Muscle of leg (tissue), 11 donors: ENCODE data around the gene FGGY. TPM values are rescaled to one million over a fixed set of nuclear protein-coding genes. Genes with fewer than 3 reads are reported as not detected.

Experiments
- DNase-seq: peaks from one replicate; pipeline ENCODE4 v3.0.0; 2013
- H3K27ac ChIP-seq: one replicate; pipeline ENCODE4 v1.5.1; 2013; ENCODE audit warnings: mild to moderate bottlenecking, low read length, control low read depth
- H3K27me3 ChIP-seq: one replicate; pipeline ENCODE4 v1.6.1; 2013; ENCODE audit warnings: low read length; ENCODE audit not compliant: control insufficient read depth, insufficient read depth
- H3K36me3 ChIP-seq: one replicate; pipeline ENCODE4 v1.6.1; 2013; ENCODE audit warnings: low read length; ENCODE audit not compliant: control insufficient read depth, insufficient read depth
- H3K4me1 ChIP-seq: one replicate; pipeline ENCODE4 v1.6.1; 2013; ENCODE audit warnings: low read length; ENCODE audit not compliant: control insufficient read depth, insufficient read depth
- H3K4me3 ChIP-seq: one replicate; pipeline ENCODE4 v1.5.1; 2013; ENCODE audit warnings: low read length, control low read depth
- H3K9me3 ChIP-seq: replicated peaks from 2 replicates; pipeline ENCODE4 v1.6.1; 2013; ENCODE audit warnings: low read depth, low read length; ENCODE audit not compliant: control insufficient read depth
- WGBS: methylation state at CpG from one replicate; pipeline ENCODE4 v1.1.5; 2013; ENCODE audit warnings: missing lambda C conversion rate; ENCODE audit not compliant: insufficient coverage; 5-methylcytosine and 5-hydroxymethylcytosine counted together
- polyA plus RNA-seq, 8 donors: library from polyadenylated mRNA; unstranded; fragments of 120-200 nt; gene quantifications; one replicate each; pipeline versions ENCODE4 v1.2.1 to v1.2.3, GENCODE V29; 2013; ENCODE audit warnings: inconsistent platforms in 1 of 8, low replicate concordance in 1 of 8; ENCODE audit not compliant: insufficient read length in 8 of 8, insufficient read depth in 1 of 8
- total RNA-seq: library from RNA; stranded (reverse); fragments of 120-200 nt; gene quantifications from one replicate; pipeline ENCODE4 v1.2.4, GENCODE V29; 2013

Gene FGGY
- total and polyA plus RNA-seq, 9 donors, result 8.0 to 23.7 (median 12.7) TPM

DNA sequence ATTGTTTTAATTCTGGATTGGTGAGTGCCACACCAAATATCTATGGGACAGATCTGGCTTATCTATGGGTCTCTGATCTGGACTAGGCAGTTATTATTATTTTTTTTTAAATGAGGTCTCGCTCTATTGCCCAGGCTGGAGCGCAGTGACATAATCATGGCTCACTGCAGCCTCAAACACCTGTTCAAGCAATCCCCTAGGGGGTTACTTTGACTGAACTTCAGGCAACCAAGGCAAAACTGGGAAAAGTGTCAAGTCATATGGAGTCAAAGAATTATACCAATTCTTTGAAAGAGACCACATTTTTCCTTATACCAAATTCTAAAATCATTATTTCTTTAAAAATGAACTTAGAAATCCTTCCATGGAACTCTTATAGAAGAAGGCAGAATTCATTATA, 388.8 kb downstream of the FGGY start:
- Histone ChIP-seq H3K9me3 (no peaks in the 10 kb centered on the region), H3K4me1 (peaks cover 47% of the 10 kb centered on the region), H3K36me3 (no peaks in the 10 kb centered on the region), H3K27me3 (no peaks in the 10 kb centered on the region), H3K4me3 (no peak overlapping the region), H3K27ac (peak overlapping the region; percentile 60)
- DNase-seq, result no peak
- no CpG with 5 or more reads among the region's 2 CpGs for WGBS

DNA sequence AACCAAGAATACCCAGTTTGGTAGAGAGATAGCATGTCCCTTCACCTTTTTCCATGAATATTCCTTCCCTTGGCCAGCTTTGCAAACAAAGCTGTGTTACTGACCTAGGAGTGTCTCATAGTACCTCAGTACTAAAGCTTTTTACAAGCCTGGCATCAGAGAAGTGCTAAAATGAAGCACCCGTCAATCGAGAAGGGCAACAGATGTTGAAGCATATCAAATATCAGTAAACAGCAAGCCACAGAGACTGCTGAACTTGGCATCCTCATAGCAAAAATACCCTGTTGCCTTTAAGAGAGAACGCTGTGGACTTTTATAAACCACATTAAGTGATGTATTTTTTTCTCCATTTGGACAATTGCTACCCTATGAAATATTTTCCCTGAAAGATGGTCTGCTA, 389.3 kb downstream of the FGGY start:
- DNase-seq, result peak; percentile 82
- Histone ChIP-seq H3K9me3 (no peaks in the 10 kb centered on the region), H3K27me3 (no peaks in the 10 kb centered on the region), H3K27ac (peak overlapping the region; percentile 60), H3K4me3 (no peak overlapping the region), H3K36me3 (no peaks in the 10 kb centered on the region), H3K4me1 (peaks cover 51% of the 10 kb centered on the region)
- no CpG with 5 or more reads among the region's 3 CpGs for WGBS

DNA sequence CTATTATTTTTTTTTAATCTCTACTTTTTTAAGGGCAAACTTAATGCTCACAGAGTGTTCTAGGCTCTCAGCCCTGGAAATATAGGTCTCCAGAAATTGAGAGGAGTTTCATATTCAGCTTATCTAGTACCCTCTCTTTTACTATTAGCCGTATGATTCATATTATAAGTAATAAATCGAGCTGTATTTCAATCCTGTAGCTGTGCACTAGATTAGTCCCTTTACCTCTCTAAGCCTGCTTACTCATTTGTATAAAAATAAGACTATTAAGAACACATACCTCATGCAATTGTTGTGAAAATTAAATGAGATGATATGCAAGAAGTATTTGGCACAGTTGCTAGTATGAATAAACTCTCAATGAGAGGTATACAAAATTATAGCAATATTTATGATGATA, 389.7 kb downstream of the FGGY start:
- WGBS, result no CpG with 5 or more reads among the region's 2 CpGs
- H3K27ac ChIP-seq, result peak overlapping the region; percentile 60
- no peaks in the 10 kb centered on the region for H3K9me3 ChIP-seq
- H3K4me3 ChIP-seq, result no peak overlapping the region
- no peaks in the 10 kb centered on the region for H3K27me3 ChIP-seq
- no peaks in the 10 kb centered on the region for H3K36me3 ChIP-seq
- DNase-seq, result no peak
- H3K4me1 ChIP-seq, result peaks cover 54% of the 10 kb centered on the region

DNA sequence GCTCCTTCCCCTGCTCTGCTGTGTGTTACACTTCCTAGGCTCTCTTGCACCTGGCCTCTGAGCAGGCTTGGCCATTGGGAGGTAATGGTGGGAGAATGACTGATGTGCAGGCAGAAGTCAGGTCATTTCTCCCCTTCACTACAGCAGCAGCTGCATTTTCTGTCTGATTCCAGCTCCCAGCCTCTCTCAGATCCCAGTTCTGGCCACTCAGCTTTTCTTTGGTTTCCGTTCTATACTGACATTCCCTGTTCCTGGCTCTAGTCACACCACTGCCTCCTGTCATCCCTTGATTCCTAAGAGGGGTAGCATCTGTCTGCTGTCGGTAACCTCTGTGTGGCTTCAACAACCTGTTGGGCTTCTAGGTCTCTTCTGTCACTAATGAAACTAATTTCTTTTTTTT, 390.2 kb downstream of the FGGY start:
- 44% methylated on average over 1 of the region's 2 CpGs for WGBS
- Histone ChIP-seq H3K9me3 (no peaks in the 10 kb centered on the region), H3K4me3 (no peak overlapping the region), H3K27ac (peak overlapping the region; percentile 60), H3K27me3 (no peaks in the 10 kb centered on the region), H3K4me1 (peaks cover 54% of the 10 kb centered on the region), H3K36me3 (no peaks in the 10 kb centered on the region)
- peak; percentile 67 for DNase-seq

DNA sequence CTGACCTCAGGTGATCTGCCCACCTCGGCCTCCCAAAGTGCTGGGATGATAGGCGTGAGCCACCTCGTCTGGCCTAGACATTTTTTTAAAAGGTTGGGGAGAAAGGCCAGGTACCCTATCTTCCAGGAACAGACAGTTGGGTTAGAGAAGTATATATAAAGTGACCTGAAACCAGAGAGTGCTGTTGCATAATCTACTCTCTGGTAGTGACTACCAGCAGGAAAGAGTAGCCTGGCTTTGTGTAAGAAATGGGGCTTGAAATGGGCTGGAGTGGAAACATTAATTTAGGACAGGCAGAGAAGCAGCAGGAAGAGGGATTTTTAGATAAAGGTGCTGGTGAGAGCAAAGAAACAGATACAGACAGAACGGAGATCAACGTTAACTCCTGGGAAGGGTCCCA, 392.1 kb downstream of the FGGY start:
- peaks cover 46% of the 10 kb centered on the region for H3K4me1 ChIP-seq
- H3K9me3 ChIP-seq, result no peaks in the 10 kb centered on the region
- 79% methylated on average over 4 of the region's 5 CpGs for WGBS
- H3K36me3 ChIP-seq, result no peaks in the 10 kb centered on the region
- DNase-seq, result no peak
- H3K27me3 ChIP-seq, result no peaks in the 10 kb centered on the region
- no peak overlapping the region for H3K4me3 ChIP-seq
- H3K27ac ChIP-seq, result no peak overlapping the region

DNA sequence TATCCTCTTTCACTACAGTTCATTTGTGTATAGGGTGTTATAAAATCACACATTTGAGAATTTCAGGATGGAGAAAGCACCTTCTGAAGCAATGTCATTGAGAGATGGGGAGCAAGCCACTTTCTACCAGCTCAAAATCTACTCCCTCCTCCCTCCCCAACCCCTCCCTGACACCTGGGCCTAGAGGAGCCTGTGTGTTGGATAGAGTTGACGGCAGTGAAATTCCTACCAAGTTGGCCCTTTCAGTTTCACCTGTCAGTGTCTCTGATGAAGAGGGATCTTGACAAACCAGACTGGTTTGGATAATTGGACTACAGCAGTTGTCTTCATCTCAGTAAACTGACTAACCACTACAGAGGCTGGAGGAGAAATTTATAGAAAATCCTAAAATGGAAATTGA, 392.8 kb downstream of the FGGY start:
- Histone ChIP-seq H3K4me1 (peaks cover 40% of the 10 kb centered on the region), H3K36me3 (no peaks in the 10 kb centered on the region), H3K27ac (no peak overlapping the region), H3K9me3 (no peaks in the 10 kb centered on the region), H3K27me3 (no peaks in the 10 kb centered on the region), H3K4me3 (no peak overlapping the region)
- no peak for DNase-seq
- WGBS, result 40% methylated on average over 1 of the region's 1 CpG

DNA sequence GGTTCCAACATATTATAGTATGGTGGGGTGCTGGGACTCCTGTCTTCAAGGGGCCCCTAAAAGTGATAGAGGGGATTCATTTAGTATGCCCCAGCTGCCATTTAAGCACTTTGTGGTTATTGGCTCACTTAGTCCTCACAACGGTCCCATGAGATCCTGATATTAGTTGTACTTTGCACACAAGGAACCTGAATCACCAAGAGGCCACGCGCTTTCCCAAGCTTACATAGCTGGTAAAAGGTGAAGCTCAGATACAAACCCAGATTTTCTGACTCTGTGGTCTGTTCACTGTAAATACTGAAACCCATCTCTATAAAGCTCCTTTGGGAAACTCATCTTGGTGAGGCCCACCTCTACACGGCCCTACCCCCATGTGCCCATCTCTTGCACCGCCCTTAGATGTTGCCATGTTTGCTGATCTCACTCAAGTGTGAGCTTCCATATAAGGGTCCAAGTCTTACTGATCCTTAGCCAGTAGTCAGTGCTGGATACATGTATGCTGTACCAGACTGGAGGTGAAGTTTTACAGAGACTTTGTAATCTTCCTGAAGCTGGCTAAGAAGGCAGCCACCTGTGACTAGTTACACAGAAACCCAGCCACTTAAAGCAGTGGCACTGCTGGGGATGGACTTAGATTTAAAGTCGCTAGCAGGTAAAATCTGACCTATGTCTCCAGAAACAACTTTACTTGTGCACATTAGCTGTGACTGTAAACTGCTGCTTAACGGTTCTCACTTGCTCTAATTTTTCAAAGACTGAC, 393.5 kb downstream of the FGGY start:
- no peaks in the 10 kb centered on the region for H3K36me3 ChIP-seq
- no peak for DNase-seq
- peak overlapping the region; percentile 83 for H3K27ac ChIP-seq
- H3K4me1 ChIP-seq, result peaks cover 35% of the 10 kb centered on the region
- H3K4me3 ChIP-seq, result no peak overlapping the region
- H3K27me3 ChIP-seq, result no peaks in the 10 kb centered on the region
- 96% methylated on average over 4 of the region's 7 CpGs for WGBS
- no peaks in the 10 kb centered on the region for H3K9me3 ChIP-seq

DNA sequence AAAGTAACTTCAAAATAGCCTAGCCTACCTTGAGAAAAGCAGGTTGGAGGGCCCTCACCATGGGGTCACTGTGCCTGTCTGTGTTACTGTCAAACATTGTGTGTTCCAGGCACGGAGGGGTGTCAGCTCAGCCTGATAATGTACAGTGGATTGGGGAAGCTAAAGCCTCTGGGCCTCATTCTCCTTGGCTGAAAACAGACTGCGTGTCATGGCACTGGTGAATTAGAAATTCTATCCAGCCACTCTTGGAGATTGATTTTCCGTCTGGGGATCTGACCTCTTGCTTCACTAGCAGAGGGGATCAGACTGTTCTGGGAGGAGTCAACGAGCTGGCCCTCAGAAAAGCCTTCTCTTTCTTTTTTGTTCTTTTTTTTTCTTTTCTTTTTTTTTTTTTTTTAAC, 394.4 kb downstream of the FGGY start:
- no peaks in the 10 kb centered on the region for H3K36me3 ChIP-seq
- H3K4me1 ChIP-seq, result peaks cover 33% of the 10 kb centered on the region
- H3K27me3 ChIP-seq, result no peaks in the 10 kb centered on the region
- peak; percentile 94 for DNase-seq
- WGBS, result no CpG with 5 or more reads among the region's 4 CpGs
- H3K27ac ChIP-seq, result peak overlapping the region; percentile 83
- no peaks in the 10 kb centered on the region for H3K9me3 ChIP-seq
- H3K4me3 ChIP-seq, result no peak overlapping the region

DNA sequence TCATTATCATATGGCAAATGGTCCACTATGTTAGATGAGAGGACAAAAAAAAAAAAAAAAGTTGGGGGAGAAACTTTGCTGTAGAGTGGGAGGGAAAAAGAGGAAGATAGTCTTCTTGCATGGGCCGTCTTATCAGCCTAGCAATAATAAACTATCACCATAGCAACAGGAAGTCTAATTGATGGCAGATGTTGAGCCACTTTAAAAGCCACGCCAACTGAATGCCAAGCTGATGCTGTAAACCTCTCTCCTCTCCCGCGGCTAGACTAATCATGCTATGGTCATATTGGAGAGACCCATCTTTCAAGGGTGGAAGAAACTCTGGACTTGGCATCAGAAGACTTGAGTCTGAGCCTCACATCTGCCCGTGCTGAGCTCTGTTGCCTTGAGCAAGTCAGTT, 395.7 kb downstream of the FGGY start:
- H3K27me3 ChIP-seq, result no peaks in the 10 kb centered on the region
- H3K27ac ChIP-seq, result no peak overlapping the region
- no peak overlapping the region for H3K4me3 ChIP-seq
- 56% methylated on average over 3 of the region's 5 CpGs for WGBS
- peak; percentile 76 for DNase-seq
- H3K9me3 ChIP-seq, result no peaks in the 10 kb centered on the region
- peaks cover 30% of the 10 kb centered on the region for H3K4me1 ChIP-seq
- H3K36me3 ChIP-seq, result no peaks in the 10 kb centered on the region

DNA sequence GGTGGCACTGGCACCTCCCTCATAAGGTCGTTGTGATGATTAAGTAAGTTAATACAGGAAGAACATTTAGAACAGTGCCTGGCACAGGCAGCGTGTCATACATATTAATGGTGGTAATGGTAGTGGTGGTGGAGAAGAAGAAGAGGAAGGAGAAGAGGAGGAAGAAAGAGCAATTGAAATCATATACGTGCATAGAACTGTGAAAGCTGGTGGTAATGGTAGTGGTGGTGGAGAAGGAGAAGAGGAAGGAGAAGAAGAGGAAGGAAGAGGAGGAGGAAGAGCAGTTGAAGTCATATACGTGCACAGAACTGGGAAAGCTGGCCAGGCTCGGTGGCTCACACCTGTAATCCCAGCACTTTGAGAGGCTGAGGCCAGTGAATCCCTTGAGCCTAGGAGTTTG, 396.5 kb downstream of the FGGY start:
- no peaks in the 10 kb centered on the region for H3K36me3 ChIP-seq
- H3K4me3 ChIP-seq, result no peak overlapping the region
- 94% methylated on average over 4 of the region's 5 CpGs for WGBS
- H3K4me1 ChIP-seq, result peaks cover 29% of the 10 kb centered on the region
- no peak overlapping the region for H3K27ac ChIP-seq
- H3K9me3 ChIP-seq, result no peaks in the 10 kb centered on the region
- no peaks in the 10 kb centered on the region for H3K27me3 ChIP-seq
- DNase-seq, result no peak

DNA sequence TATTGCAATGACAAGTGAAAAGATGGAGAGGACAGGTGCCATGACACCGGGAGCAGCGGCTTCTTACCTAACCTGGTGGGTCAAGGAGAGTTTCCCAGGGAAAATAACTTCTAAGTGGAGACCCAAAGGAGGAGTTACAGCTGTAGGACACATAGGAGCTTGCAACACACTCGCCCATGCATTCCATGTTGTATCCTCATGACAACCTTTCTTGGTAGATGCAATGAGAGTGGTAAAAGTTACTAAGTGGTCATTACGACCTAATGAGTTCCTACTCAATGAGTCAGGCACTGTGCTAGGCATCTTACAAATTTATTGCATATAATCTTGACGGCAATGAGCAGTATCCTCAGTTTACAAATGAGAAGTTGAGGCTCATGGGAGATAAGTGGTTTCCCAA, 398.4 kb downstream of the FGGY start:
- H3K36me3 ChIP-seq, result no peaks in the 10 kb centered on the region
- H3K9me3 ChIP-seq, result no peaks in the 10 kb centered on the region
- H3K27me3 ChIP-seq, result no peaks in the 10 kb centered on the region
- DNase-seq, result no peak
- 60% methylated on average over 1 of the region's 5 CpGs for WGBS
- H3K27ac ChIP-seq, result no peak overlapping the region
- peaks cover 23% of the 10 kb centered on the region for H3K4me1 ChIP-seq
- no peak overlapping the region for H3K4me3 ChIP-seq
